CD14-positive monocyte (primary cell): ENCODE results near the gene MLLT3. TPM values are rescaled to one million over a fixed set of nuclear protein-coding genes. Genes with fewer than 3 reads are reported as not detected.

ENCODE experiments used
- DNase-seq, 3 donors: peaks; one replicate each; pipeline ENCODE4 v3.0.0-alpha.2; 2011 to 2022
- H2AFZ ChIP-seq: 2 replicates; pipeline ENCODE4 v1.6.0; 2012; ENCODE audit warnings: mild to moderate bottlenecking, low read depth, low read length, inconsistent platforms; ENCODE audit not compliant: insufficient read depth, poor library complexity, severe bottlenecking
- H3K27ac ChIP-seq, 2 donors: 1 replicate in 1 of 2; 2 replicates in 1 of 2; pipeline ENCODE4 v1.5.1; 2012 to 2013; ENCODE audit warnings: low read length in 2 of 2, control low read depth in 1 of 2, inconsistent platforms in 1 of 2, low read depth in 1 of 2, mild to moderate bottlenecking in 1 of 2
- H3K27me3 ChIP-seq, 2 donors: one replicate each; pipeline versions ENCODE4 v1.6.0 to v1.6.1; 2011 to 2013; ENCODE audit warnings: low read length in 2 of 2; ENCODE audit not compliant: control insufficient read depth in 2 of 2, insufficient read depth in 2 of 2
- H3K36me3 ChIP-seq, 2 donors: replicated peaks in 1 of 2; 1 replicate in 1 of 2; 2 replicates in 1 of 2; pipeline versions ENCODE4 v1.5.1 to v1.6.1; 2012 to 2013; ENCODE audit warnings: low read length in 2 of 2, control low read depth in 1 of 2, inconsistent platforms in 1 of 2, mild to moderate bottlenecking in 1 of 2; ENCODE audit not compliant: insufficient read depth in 2 of 2, control insufficient read depth in 1 of 2
- H3K4me1 ChIP-seq, 2 donors: 1 replicate in 1 of 2; 2 replicates in 1 of 2; pipeline versions ENCODE4 v1.5.1 to v1.6.1; 2012 to 2013; ENCODE audit warnings: low read length in 2 of 2, control low read depth in 1 of 2, inconsistent platforms in 1 of 2, mild to moderate bottlenecking in 1 of 2, moderate library complexity in 1 of 2; ENCODE audit not compliant: insufficient read depth in 2 of 2, control insufficient read depth in 1 of 2
- H3K4me2 ChIP-seq: replicated peaks from 2 replicates; pipeline ENCODE3; 2012; ENCODE audit warnings: low read length, moderate library complexity, mild to moderate bottlenecking; ENCODE audit not compliant: poor library complexity, severe bottlenecking; ENCODE audit errors: extremely low read depth
- H3K4me3 ChIP-seq, 3 experiments: fragments of 200-600 bp in 1 of 3; sonication (generic) in 1 of 3; replicated peaks in 1 of 3; 1 replicate in 2 of 3; 2 replicates in 1 of 3; pipeline ENCODE4 v1.5.1; 2011 to 2013; ENCODE audit warnings: low read length in 3 of 3, mild to moderate bottlenecking in 3 of 3, control low read depth in 2 of 3, low read depth in 2 of 3, inconsistent platforms in 1 of 3, moderate library complexity in 1 of 3
- H3K79me2 ChIP-seq: 2 replicates; pipeline ENCODE4 v1.6.0; 2012; ENCODE audit warnings: mild to moderate bottlenecking, control low read depth, inconsistent platforms, low read length, moderate library complexity; ENCODE audit not compliant: insufficient read depth
- H3K9ac ChIP-seq: 2 replicates; pipeline ENCODE4 v1.6.0; 2017; ENCODE audit warnings: low read length, mild to moderate bottlenecking; ENCODE audit not compliant: insufficient read depth, poor library complexity, severe bottlenecking
- H3K9me3 ChIP-seq, 2 donors: replicated peaks in 1 of 2; 1 replicate in 1 of 2; 2 replicates in 1 of 2; pipeline versions ENCODE4 v1.5.1 to v1.6.1; 2012 to 2013; ENCODE audit warnings: low read length in 2 of 2, control low read depth in 1 of 2; ENCODE audit not compliant: control insufficient read depth in 1 of 2, insufficient read depth in 1 of 2
- H4K20me1 ChIP-seq: 2 replicates; pipeline ENCODE4 v1.6.0; 2012; ENCODE audit warnings: mild to moderate bottlenecking, low read length, control low read depth, moderate library complexity; ENCODE audit not compliant: insufficient read depth
- H3K27ac Mint-ChIP-seq, 7 donors: one replicate each; pipeline ENCODE4 v1.8.0; 2020; ENCODE audit warnings: mild to moderate bottlenecking in 7 of 7, mixed read lengths in 7 of 7, moderate library complexity in 6 of 7, inconsistent platforms in 2 of 7
- H3K27me3 Mint-ChIP-seq, 3 donors: one replicate each; pipeline ENCODE4 v1.8.0; 2021 to 2022; ENCODE audit warnings: low read depth in 3 of 3, mild to moderate bottlenecking in 3 of 3, mixed read lengths in 3 of 3, moderate library complexity in 3 of 3, inconsistent platforms in 1 of 3
- H3K36me3 Mint-ChIP-seq, 2 donors: one replicate each; pipeline ENCODE4 v1.8.0; 2020; ENCODE audit warnings: mixed read lengths in 2 of 2, inconsistent platforms in 1 of 2, mild to moderate bottlenecking in 1 of 2
- H3K4me1 Mint-ChIP-seq: one replicate; pipeline ENCODE4 v1.8.0; 2020; ENCODE audit warnings: mild to moderate bottlenecking, mixed read lengths
- H3K4me3 Mint-ChIP-seq, 2 donors: one replicate each; pipeline ENCODE4 v1.8.0; 2020; ENCODE audit warnings: mild to moderate bottlenecking in 2 of 2, mixed read lengths in 2 of 2, moderate library complexity in 1 of 2
- H3K9me3 Mint-ChIP-seq, 7 donors: one replicate each; pipeline ENCODE4 v1.8.0; 2020 to 2022; ENCODE audit warnings: mixed read lengths in 7 of 7, mild to moderate bottlenecking in 6 of 7, moderate library complexity in 6 of 7, inconsistent platforms in 2 of 7
- CTCF ChIP-seq: fragments of 200-600 bp; IDR thresholded peaks from one replicate; pipeline ENCODE4 v1.8.0; 2022; ENCODE audit warnings: antibody characterized with exemption, mild to moderate bottlenecking
- WGBS: methylation state at CpG from one replicate; pipeline ENCODE4 v1.1.5; 2013; ENCODE audit warnings: missing lambda C conversion rate; ENCODE audit not compliant: insufficient coverage; 5-methylcytosine and 5-hydroxymethylcytosine counted together
- intact Hi-C, 2 donors: fragments of 100-400 bp; cut with micrococcal nuclease; formaldehyde crosslinking; loops; one replicate each; pipeline versions ENCODE4 v1.15.0 to v1.15.1; 2023
- polyA plus RNA-seq, 3 donors: library from polyadenylated mRNA; depleted of rRNA in 1 of 3; unstranded in 2 of 3; stranded (reverse) in 1 of 3; fragments of 300-500 nt in 2 of 3; fragments of >200 nt in 1 of 3; fragmentation: Illumina TruSeq in 2 of 3; gene quantifications; 1 replicate in 2 of 3; 2 replicates in 1 of 3; pipeline ENCODE4 v1.2.3, GENCODE V29; 2012 to 2021

The MLLT3 gene
- polyA plus RNA-seq, 3 donors = 0.81 to 2.3 (median 1.5) TPM

GRCh38 chr9:20373263-20373662, 249.0 kb downstream of the MLLT3 start:
- H3K27ac Mint-ChIP-seq = no peak overlapping the region
- no peak overlapping the region for H2AFZ ChIP-seq
- no peak overlapping the region for H3K4me2 ChIP-seq
- WGBS = no CpG with 5 or more reads among the region's 1 CpG
- H3K9ac ChIP-seq = no peak overlapping the region
- no peak for DNase-seq
- H3K36me3 ChIP-seq = no peaks in the 10 kb centered on the region
- TF ChIP-seq CTCF = no peak
- no peaks in the 10 kb centered on the region for H3K36me3 Mint-ChIP-seq
- no peaks in the 10 kb centered on the region for H4K20me1 ChIP-seq
- intact Hi-C loops = no loop called here
- H3K27ac ChIP-seq = no peak overlapping the region
- H3K4me3 Mint-ChIP-seq = no peak overlapping the region
- no peaks in the 10 kb centered on the region for H3K27me3 ChIP-seq
- H3K4me1 ChIP-seq = no peaks in the 10 kb centered on the region
- H3K4me3 ChIP-seq = no peak overlapping the region
- H3K27me3 Mint-ChIP-seq = no peaks in the 10 kb centered on the region
- no peaks in the 10 kb centered on the region for H3K9me3 ChIP-seq
- no peaks in the 10 kb centered on the region for H3K79me2 ChIP-seq
- peaks cover 0 to 1% (median 0%) of the 10 kb centered on the region in 7 donors for H3K9me3 Mint-ChIP-seq
- H3K4me1 Mint-ChIP-seq = peaks cover 9% of the 10 kb centered on the region

GRCh38 chr9:20369391-20369790, 252.9 kb downstream of the MLLT3 start:
- Histone ChIP-seq H3K27me3 (no peaks in the 10 kb centered on the region), H3K4me3 (no peak overlapping the region), H3K9ac (no peak overlapping the region), H4K20me1 (no peaks in the 10 kb centered on the region), H3K27ac (no peak overlapping the region), H3K4me2 (no peak overlapping the region), H3K9me3 (no peaks in the 10 kb centered on the region), H3K79me2 (no peaks in the 10 kb centered on the region), H3K4me1 (no peaks in the 10 kb centered on the region), H3K36me3 (no peaks in the 10 kb centered on the region), H2AFZ (no peak overlapping the region)
- Mint-ChIP-seq H3K4me3 (no peak overlapping the region), H3K27ac (no peak overlapping the region), H3K9me3 (peaks cover 0 to 2% (median 0%) of the 10 kb centered on the region in 7 donors), H3K27me3 (no peaks in the 10 kb centered on the region), H3K36me3 (no peaks in the 10 kb centered on the region), H3K4me1 (peaks cover 6% of the 10 kb centered on the region)
- intact Hi-C loops = no loop called here
- no CpG with 5 or more reads among the region's 1 CpG for WGBS
- TF ChIP-seq CTCF = no peak
- DNase-seq = no peak
